ENCODE measurements around the gene MYMX.
"Not testable (repeated sequence)": the region's sequence is repeated elsewhere in the genome, so short reads cannot be mapped to it uniquely, and the experiment has no call there.

Gene MYMX

DNA sequence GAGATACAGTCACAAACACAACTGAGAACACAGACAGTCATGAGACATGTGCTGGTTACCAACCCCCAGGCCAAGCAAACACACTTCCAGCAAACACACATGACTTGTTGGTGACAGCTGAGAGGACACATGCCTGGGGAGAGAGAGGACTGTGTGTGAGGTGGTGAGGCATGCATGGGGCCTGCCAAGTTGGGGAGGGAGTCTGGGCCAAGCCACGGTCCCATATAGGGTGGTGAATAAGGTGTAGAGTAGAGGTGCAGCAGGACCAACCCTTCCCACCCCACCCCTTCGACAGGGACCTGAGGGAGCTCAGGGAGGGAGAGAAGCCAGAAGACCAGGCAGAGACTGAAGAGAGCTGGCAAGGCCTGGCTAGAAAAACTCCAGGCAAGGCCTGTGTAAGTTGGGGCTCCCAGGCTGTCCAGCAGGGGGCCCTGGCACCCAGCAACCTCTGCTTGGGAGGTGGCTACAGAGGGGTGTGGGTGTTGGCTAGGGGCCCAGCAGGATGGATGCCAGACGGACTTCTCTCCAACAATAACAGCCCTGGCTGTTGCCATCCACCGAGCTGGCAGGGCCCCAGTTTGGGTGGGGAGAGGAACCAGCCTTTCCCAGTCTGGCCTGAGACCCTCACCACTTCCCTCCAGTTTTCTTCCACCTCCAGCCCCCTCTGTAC, 4.7 kb downstream of the MYMX start:
- DNase-seq: peak; percentile 83

DNA sequence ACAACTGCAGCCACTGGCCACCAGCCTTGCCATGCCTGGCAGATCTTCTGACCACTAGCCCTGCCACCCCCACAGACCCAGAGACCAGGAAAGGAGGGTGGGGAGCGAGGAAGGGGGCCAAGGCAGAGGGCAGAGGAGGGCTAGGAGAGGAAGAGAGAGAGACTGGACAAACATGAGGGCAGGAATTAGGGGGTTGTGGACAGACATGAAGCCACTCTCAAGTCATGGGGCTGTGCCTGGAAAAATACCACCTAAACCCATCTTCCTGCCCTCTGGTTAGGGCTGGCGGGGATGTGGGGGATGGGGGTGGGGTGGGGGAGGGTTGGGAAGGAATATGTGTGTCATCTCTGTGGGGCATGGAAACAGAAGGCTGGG, 5.2 kb downstream of the MYMX start:
- DNase-seq: no peak

DNA sequence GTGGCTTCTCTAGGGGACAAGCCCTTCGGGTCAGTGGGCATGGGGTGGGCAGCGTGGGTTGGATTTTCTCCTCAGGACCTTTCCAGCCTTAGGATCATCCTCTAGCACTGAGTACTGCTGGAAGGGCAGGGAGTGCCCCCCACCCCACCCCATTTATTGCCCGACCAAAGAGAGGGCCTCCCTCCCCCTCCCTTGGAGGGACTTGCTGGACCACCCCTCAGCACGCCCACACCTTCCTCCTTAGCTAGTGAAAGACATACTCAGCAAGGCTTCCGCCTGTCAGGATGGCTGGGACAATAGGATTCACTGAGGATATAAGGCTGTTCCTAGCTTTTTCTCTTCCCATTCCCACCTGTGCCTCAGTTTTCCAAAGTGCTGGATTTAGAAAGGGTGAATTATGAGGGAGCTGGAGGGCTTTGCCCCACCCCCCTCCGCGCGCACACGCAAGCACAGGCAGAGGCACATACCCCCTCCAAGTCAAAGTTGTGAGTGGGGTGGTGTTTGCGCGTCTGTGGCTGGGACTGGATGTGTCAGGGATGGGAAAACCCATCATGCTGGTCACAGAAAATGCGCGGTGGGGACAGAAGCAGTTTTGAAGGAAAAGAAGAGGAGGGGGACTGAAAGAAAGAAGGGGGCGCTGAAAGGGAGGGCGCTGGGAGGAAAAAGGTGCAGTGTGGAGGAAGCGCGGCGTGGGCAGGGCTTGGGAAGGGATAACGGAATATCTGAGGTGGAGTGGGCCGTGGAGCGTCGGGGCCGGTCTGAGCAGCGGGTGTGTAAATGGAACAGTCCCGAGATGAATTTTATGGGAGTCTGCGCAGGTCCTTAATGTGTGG, 6.0 kb downstream of the MYMX start:
- no peak for DNase-seq

DNA sequence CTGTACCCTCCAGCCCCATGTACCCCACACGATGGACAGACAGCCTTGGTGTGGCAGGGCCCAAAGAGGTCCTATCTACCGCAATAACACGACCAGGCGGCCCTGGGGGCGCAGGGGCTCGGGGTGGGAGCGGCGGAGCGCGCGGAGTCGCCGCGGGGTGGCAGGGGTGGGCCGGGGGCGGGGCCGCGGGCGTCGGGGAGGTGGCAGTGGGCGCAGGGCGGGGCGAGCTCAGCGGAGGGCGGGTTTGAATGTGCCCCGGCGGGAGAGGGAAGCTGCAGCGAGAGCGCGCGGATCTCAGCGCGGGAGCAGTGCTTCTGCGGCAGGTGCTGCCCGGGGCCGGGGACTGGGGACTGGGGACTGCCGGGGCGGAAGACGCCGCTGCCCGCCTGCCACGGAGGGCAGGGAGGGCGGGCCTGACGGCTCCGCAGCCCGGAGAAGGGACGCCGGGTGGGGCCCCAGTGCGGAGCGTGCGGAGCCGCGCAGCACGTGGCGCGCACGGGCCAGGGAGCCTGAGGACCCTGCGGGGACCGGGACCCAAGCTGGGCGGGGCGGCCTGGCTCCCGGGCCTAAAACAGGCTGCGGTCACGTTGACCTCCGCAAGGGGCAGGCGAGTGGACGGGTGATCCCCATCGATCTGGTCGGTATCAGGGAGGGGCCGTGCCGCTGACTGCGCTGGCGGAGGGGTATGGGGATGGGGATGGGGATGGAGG, 6.7 kb downstream of the MYMX start, which contains the start of gene SLC29A1:
SLC29A1 (plus strand) TSS at position 277 of the 710 bp plus-strand sequence. CDS start 3,719 bp downstream, outside the sequence.
- peak; percentile 28 for DNase-seq

DNA sequence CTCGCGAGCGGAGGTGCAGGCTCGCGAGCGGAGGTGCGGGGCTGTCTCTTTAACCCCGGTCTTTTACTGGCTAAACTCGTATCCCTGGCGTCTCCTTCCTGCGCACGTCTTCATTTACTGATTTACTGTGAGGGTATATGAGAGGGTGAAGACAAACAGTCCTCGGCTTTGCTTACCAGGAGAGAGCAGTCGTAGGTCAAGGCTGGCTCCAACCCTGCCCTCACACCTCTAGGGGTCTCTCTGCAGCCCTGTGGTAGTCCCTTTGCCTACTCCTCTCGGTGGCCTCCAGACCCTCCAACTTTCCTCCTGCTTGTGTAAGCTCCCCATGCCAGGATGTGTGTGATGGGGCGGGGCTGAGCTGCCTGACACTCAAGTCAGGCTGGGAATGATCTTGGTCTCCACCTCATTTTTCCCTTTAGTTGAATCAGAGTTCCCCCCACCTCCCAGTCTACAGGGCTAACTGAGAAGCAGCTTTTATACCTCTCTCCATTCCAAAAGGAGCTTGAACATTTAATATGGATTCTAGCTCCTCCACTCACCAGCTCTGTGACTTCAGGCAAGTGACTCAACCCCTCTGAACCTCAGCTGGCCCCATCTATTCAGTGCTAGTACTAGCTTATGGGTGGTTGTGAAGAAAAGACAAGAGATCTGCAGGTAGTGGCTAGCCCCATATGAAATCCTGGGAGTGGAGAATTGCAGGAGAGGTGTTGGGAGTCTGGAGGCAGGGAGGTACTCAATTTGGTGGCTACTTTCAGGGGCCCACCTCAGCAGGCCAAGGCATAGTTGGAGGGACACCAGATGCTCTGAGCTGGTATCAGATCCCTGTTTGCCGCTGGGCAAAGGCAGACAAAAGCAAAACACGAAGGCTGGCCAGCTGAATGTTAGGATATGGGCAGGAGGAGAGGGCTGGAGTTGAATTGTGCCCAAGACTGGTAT, 7.6 kb downstream of the MYMX start:
- no peak for DNase-seq

DNA sequence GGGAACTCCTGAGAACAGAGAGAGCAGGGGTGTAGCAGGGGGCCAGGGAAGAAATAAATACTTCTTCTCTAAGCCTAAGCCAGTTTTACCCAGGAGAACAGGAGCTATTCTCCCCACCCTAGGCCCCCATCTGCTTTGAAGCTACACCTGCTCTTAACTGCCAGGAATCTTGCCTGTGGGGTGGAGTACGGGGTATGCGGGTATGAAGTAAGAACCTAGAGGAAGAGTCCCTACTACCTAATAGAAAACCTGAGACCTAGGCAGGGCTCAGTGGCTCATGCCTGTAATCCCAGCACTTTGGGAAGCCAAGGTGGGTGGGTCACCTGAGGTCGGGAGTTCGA, 8.2 kb downstream of the MYMX start:
- DNase-seq: no peak

DNA sequence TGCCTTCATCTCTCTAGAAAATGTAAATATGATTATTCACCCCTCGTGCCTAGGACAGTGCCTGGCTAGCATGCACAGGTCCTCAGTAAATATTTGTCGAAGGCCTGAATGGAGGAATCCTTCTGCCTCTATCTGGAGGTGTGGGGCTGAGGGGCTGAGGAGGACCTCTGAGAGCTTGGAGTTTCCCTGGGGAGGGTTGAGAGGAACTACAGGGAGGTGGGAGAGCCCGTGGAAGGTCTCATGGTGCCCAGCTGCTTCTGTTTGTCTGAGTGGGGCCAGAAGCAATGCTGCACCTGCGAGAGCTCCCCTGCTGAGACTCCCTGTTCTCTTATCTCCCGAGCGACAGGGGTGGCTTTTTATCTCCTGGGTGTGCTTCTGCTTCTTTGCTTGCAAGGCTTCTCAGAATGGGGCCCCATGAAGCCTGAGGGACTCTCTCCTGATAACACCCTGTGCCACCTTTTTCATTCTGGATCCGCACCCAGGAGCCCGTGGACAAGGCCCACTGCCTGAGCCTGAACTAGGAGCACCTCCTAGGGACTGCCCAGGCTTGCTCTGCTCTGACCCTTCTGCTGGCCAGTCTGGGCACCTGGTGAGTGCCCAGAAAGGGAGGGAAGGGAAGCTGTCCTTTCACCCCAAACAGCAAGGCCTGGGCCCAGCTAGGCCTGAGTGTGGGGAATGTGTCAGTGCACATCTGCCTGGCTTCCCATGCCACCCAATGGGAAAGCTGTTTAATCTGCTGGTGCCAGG, 9.0 kb downstream of the MYMX start:
- no peak for DNase-seq

DNA sequence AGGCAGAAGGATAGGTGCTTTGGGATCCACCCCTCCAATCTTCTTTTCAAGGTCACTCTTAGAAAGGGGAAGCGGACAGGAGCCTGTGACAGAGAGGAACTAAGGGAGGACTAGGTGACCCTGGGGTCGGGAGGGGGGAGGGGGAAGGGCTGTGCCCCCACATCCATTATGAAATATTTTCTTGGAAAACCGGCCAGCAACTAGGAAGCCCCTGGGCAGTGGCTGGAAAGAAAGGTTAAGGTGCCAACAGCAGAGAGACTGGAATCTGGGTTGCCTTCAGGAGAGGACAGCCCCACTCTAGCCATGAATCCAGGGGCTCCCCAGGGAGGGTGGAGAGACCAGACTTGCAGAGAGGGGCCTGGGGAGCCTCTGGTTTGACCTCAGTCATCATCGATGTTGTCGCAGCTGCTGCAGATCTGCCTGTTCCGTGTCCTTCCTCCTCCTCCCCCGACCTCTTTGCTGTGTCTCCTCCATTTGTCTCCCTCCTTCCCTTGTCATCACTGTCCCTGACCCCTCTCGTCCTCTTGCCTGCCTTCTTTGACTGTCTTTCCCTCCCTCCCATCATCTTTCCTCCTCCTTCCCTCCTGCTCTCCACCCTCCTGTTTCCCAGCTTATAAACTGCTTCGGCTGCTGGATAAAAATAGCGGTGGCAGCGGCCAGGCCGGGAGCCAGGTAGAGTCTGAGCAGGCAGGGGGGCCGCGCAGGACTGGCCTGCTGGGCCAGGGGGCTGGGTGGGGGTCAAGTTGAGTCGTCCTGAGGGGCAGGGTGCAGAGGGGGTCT, 9.8 kb downstream of the MYMX start:
- no peak for DNase-seq

DNA sequence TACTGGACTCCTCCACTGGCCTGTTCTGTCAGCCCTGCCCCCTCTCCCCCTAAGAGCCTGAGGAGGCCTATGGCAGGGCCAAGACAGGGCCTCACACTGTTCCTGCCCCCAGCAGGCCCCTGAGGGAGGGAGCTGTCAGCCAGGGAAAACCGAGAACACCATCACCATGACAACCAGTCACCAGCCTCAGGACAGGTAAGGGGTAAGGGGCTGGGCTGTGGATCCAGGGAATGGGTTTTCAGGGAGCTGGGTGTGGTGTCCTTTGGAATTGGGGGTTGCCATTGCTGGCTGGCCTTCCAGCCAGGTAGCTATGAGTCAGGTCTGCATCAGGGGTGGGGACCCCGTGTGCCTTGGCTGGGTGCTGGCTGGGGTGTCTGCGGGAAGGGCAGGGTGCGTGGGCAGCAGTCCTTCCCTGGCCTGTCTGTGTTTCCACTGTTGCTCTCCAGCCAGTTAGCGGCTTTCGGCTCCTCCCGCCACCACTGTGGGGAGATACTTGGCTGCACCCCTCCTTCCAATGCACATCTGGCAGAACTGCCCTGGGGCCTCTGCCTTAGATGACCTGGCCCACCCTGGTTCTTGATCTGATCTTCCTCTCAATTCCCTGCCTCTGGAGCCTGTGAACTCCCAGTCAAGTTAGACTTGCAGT, 10.5 kb downstream of the MYMX start:
- DNase-seq: no peak

DNA sequence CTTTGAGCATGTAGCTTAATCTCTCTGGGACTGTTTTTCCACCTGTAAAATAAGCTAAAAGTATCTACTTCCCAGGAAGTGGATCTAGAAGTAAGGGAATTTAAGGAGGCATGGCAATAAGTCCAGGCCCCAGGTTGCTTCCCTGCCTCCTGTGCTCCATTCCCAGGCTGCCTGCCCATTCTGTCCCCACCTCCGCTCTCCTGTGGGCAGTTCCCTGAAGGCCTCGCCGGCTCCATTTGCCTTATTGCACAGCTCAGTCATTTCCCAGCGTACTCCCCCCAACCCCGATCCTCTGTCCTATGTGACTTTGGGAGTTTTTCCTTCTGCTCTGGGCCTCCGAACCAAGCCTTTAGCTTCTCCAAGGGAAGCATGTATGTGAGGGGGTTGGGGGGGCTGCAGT, 11.3 kb downstream of the MYMX start:
- no peak for DNase-seq

DNA sequence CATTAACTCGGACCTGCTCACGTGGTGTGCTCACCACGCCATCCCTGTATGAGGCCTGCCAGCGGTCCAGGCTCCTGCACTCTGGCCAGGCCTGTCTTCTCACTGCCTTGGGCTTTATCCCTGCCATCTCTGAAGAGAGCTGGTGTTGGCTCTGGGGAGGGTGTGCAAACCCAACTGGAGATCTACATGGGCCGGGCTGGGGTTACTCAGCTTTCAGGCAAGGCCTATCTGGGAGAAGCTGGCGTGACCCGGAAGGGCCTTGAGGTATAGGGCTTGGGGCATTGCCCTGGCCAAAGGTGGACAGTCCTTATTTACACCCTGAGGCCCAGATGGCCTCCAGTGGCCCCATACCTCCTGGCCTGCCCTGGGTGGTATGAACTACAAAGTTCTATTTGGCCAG, 11.7 kb downstream of the MYMX start:
- DNase-seq: no peak

DNA sequence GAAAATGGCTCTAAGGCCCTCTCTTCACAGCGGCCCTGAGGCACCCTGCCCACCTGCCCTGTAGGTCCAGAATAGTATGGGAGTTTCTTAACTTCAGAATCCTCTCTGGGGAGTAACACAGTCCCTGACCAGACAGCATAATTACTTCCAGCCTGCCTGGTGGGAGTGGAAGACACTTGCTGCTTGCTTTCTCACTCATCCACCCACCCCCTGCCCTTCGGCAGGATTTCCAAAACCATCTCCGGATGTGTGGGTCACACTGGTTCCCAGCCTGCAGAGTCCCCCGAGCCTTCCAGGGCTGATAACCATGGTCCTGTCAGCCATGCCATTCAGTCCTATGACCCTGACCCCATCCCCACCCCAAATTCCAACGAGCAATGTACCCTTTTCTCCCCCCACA, 12.1 kb downstream of the MYMX start:
- DNase-seq: no peak

DNA sequence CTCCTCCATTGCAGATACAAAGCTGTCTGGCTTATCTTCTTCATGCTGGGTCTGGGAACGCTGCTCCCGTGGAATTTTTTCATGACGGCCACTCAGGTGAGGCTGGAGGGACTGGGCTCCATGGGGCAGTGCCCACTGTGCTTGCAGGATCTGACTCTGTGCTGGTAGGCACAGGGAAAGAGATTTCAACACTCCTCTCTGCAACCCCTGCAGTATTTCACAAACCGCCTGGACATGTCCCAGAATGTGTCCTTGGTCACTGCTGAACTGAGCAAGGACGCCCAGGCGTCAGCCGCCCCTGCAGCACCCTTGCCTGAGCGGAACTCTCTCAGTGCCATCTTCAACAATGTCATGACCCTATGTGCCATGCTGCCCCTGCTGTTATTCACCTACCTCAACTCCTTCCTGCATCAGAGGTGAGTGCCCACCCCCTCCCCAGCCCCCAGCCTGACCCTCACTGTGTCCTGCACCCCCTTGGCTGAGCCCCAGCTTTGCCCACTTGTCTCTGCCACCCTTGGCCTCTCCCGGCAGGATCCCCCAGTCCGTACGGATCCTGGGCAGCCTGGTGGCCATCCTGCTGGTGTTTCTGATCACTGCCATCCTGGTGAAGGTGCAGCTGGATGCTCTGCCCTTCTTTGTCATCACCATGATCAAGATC, 12.8 kb downstream of the MYMX start:
- no peak for DNase-seq

DNA sequence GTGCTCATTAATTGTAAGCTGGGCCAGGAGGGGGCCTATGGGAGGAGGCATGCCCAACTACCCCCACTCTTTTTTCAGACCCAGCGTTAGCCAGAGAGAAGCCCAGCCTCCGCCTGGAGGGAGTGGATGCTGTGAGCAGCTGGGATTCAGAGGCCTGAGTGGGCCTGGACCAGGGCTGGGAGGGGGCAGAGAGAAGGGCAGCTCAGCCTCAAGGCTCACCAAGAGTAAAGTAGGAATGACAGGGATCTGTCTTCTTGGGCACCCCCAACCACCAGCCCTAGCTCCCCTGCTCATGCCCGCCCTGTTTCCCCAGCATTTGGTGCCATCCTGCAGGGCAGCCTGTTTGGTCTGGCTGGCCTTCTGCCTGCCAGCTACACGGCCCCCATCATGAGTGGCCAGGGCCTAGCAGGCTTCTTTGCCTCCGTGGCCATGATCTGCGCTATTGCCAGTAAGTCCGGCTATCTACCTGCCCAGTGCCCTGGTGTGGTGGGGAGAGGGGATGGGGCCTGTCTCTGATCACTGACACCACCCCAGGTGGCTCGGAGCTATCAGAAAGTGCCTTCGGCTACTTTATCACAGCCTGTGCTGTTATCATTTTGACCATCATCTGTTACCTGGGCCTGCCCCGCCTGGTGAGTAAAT, 13.4 kb downstream of the MYMX start:
- DNase-seq: no peak

DNA sequence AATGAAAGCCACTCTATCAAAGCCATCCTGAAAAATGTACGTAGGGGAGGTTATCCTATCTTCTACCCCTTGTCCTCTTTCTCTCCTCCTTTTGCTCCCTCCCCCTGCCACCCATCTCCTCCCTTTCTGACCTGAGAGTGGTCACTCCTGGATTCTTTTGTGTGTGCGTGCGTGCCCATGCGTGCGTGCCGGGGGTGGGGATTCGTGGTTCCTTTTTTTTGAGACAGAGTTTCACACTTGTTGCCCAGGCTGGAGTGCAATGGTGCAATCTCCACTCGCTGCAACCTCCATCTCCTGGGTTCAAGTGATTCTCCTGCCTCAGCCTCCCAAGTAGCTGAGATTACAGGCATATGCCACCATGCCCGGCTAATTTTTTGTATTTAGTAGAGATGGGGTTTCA, 14.7 kb downstream of the MYMX start:
- not testable (repeated sequence) for DNase-seq

DNA sequence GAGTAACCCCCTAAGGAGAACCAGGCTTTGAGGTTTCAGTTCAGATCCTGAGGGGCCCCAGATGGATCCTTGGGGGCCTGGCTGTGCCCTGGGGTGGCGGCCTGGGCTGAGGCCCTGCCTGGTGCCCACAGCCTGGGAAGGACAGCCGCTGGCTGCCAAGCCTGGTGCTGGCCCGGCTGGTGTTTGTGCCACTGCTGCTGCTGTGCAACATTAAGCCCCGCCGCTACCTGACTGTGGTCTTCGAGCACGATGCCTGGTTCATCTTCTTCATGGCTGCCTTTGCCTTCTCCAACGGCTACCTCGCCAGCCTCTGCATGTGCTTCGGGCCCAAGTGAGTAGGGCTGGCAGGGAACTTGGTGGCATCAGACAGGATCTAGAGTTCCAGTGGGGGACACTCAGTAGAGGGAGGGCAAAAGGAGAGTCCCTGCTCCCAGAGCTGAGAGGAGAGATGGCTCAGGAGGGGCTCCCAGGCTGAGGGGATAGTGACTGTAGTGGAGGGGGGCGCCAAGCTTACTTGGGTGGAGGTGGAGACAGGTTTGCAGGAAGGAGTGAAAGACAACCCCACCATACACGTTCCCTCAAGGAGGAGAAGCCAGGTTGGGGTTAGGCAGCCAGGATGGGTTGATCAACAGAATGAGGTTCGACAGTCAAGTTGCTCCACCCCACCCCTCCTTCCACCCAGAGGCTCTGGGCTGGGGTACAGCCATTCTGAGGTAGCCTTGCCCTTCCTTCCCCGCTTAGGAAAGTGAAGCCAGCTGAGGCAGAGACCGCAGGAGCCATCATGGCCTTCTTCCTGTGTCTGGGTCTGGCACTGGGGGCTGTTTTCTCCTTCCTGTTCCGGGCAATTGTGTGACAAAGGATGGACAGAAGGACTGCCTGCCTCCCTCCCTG, 16.2 kb downstream of the MYMX start:
- no peak for DNase-seq

DNA sequence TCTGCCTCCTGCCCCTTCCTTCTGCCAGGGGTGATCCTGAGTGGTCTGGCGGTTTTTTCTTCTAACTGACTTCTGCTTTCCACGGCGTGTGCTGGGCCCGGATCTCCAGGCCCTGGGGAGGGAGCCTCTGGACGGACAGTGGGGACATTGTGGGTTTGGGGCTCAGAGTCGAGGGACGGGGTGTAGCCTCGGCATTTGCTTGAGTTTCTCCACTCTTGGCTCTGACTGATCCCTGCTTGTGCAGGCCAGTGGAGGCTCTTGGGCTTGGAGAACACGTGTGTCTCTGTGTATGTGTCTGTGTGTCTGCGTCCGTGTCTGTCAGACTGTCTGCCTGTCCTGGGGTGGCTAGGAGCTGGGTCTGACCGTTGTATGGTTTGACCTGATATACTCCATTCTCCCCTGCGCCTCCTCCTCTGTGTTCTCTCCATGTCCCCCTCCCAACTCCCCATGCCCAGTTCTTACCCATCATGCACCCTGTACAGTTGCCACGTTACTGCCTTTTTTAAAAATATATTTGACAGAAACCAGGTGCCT, 16.9 kb downstream of the MYMX start:
- no peak for DNase-seq
